ENCODE data around the gene CARS1. TPM values are rescaled to one million over a fixed set of nuclear protein-coding genes. Genes with fewer than 3 reads are reported as not detected.

CARS1 gene
- total RNA-seq, 2 experiments from 2014 or later: 81.4 to 97.6 TPM

DNA sequence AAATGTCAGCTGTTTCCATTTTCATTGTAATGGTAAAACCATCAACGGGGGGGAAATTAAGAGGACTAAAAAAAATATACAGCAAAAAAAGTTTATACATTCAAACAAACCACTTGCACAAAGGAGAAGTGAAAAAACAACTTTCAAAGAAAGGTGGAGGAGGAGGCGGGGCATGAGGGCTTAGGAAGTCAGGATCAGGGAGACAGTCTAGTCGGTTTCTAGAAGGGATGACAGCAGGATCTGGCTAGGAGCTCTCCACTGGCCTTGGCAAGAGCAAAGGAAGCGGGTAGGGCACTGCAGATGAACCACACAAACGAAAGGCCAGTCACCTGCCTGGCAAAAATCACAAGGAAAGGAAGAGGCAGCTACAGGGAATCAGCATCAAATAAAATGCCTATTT, 96.1 kb downstream of the CARS1 start:
- H3K27ac Mint-ChIP-seq: no peak overlapping the region
- ChIA-PET POLR2A (no interaction called here), CTCF (interaction anchor here (0.7 to 1.1 kb wide), 2 partner anchors 15 to 428 kb away, joined by 3 to 8 read pairs; no protein-coding TSS in a partner anchor)
- H3K9me3 Mint-ChIP-seq: no peaks in the 10 kb centered on the region
- no peak overlapping the region for H3K4me3 Mint-ChIP-seq
- DNase-seq: no peak
- peaks cover 78% of the 10 kb centered on the region for H3K36me3 Mint-ChIP-seq (ENCODE audit: low read depth)
- H3K4me1 Mint-ChIP-seq: peaks cover 40% of the 10 kb centered on the region
- H3K27me3 Mint-ChIP-seq: no peaks in the 10 kb centered on the region

DNA sequence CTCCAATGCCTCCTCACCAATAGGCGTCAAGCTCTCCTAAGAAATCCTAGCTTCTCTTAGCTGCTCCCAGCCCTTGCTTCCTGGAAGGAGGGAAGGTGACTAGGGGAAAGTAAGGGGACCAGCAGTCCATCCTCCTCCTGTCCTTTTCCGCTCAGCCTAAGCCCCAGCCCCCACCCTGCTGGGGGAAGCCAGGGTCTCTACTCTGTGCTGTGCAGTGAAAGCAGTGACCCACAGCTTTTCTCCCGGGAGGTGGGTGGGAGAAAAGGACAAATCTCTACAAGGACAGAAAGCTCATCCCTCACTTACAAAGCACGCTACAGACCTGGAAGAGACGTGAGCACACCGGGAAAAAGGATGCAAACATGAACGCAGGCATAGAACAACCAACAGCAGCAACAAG, 97.1 kb downstream of the CARS1 start:
- Mint-ChIP-seq H3K4me1 (peaks cover 47% of the 10 kb centered on the region), H3K9me3 (no peaks in the 10 kb centered on the region), H3K27ac (no peak overlapping the region), H3K36me3 (ENCODE audit: low read depth) (peaks cover 82% of the 10 kb centered on the region), H3K4me3 (no peak overlapping the region), H3K27me3 (no peaks in the 10 kb centered on the region)
- POLR2A ChIA-PET: no interaction called here
- CTCF ChIA-PET: interaction anchor here (0.9 kb wide), 1 partner anchor 8 kb away, joined by 4 read pairs; no protein-coding TSS in a partner anchor
- DNase-seq: no peak

DNA sequence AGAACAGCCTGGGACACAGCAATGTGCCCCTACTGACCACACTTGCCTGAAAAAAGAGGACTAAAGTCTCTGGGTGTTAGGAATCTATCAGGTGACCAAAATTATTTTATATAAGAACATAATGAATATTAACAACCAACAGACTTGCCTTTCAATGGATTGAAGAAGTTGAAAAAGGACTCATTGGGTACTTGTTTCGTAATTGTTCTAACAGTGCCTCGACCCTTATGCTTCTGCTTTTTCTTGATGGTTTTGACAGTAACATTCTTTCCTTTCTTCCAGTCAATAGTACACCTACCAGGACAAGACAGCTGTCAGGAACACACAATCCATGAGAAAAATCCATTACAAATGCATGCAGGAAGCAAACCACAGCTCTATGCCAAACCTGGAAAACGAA, 99.0 kb downstream of the CARS1 start:
- ChIA-PET CTCF (interaction anchor here (0.8 to 1.1 kb wide), 3 partner anchors 11 to 64 kb away, joined by 3 read pairs; no protein-coding TSS in a partner anchor), POLR2A (no interaction called here)
- H3K9me3 Mint-ChIP-seq: no peaks in the 10 kb centered on the region
- H3K36me3 Mint-ChIP-seq (ENCODE audit: low read depth): peaks cover 83% of the 10 kb centered on the region
- H3K4me3 Mint-ChIP-seq: no peak overlapping the region
- H3K27ac Mint-ChIP-seq: no peak overlapping the region
- H3K27me3 Mint-ChIP-seq: no peaks in the 10 kb centered on the region
- H3K4me1 Mint-ChIP-seq: peaks cover 47% of the 10 kb centered on the region
- DNase-seq: no peak

DNA sequence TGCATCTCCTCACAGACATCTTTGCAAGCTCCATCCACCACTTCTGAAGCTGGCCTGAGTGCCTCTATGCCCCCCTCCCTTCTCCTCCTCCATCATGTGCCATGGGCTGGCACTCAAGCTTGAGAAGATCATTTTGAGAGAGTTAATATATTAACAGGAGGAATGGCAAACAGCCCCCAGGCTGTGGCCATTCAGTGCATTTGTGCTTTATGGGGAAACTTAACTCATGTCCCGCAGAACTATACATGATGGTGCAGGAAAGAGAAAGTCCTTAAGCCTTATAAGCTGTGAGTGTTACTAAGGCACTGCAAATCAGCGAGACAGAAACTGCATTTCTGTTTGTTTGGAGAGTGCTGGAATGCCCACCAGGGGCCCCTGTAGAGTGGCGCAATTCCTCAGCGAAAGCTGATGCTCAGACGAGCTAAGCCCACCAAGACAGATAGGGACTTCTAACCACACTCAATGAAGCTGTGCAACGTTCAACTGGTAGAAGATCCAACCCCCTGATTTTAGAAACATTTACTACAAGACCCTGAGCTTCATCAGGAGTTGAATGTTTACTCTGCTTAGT, 101.2 kb downstream of the CARS1 start:
- Mint-ChIP-seq H3K27ac (peak overlapping the region; percentile 74), H3K27me3 (no peaks in the 10 kb centered on the region), H3K36me3 (ENCODE audit: low read depth) (peaks cover 87% of the 10 kb centered on the region), H3K9me3 (no peaks in the 10 kb centered on the region), H3K4me3 (no peak overlapping the region), H3K4me1 (peaks cover 53% of the 10 kb centered on the region)
- ChIA-PET CTCF (interaction anchor here (0.7 to 1.0 kb wide), 2 partner anchors 11 to 30 kb away, joined by 3 to 10 read pairs; no protein-coding TSS in a partner anchor), POLR2A (no interaction called here)
- DNase-seq: no peak

DNA sequence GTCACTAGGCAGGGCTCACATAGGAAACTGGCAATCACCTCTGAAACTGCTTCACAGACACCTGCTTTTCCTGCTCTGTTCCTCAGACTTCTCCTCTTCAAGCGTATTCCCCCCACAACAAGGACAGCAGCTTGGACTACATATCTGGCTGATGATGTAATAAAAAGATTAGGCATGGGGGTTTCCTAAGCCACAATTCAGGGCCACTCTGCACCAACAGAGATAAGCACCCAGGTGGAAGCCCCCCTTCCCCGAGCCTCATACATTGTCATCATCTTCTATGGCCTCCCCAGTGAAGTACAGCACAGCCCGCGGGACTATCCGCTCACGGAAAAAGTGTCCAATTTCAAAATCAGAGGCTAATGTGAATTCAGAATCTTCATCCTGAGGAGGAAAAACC, 103.0 kb downstream of the CARS1 start:
- no peaks in the 10 kb centered on the region for H3K9me3 Mint-ChIP-seq
- peaks cover 58% of the 10 kb centered on the region for H3K4me1 Mint-ChIP-seq
- POLR2A ChIA-PET: no interaction called here
- no peak overlapping the region for H3K4me3 Mint-ChIP-seq
- no peaks in the 10 kb centered on the region for H3K27me3 Mint-ChIP-seq
- CTCF ChIA-PET: interaction anchor here (1.1 to 1.7 kb wide), 3 partner anchors 15 to 27 kb away, joined by 3 to 5 read pairs (median 5); no protein-coding TSS in a partner anchor
- H3K36me3 Mint-ChIP-seq (ENCODE audit: low read depth): peaks cover 88% of the 10 kb centered on the region
- DNase-seq: no peak
- H3K27ac Mint-ChIP-seq: no peak overlapping the region

DNA sequence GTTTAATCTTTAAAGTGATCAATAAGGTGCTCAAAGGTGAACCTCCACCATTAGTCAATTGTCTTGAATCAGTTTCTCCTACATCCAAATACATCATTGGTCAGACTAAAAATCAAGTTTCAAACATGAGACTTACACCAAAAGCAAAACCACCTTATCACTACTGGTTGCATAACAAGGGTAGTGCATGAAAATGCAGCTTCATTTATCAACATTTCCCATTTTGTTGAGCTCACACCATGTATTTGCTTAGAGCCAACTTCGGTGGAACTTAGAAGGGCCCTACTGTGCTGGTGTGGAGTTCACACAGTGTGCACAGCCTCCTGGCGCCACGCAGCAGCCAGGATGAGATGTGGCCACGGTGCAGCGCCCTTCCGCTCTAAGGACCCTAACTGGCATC, 104.9 kb downstream of the CARS1 start:
- Mint-ChIP-seq H3K4me1 (peaks cover 76% of the 10 kb centered on the region), H3K4me3 (no peak overlapping the region), H3K27me3 (no peaks in the 10 kb centered on the region), H3K27ac (no peak overlapping the region), H3K9me3 (no peaks in the 10 kb centered on the region), H3K36me3 (ENCODE audit: low read depth) (peaks cover 94% of the 10 kb centered on the region)
- no peak for DNase-seq
- CTCF ChIA-PET: interaction anchor here (0.9 to 1.7 kb wide), 5 partner anchors 19 to 419 kb away, joined by 3 to 5 read pairs (median 3); no protein-coding TSS in a partner anchor
- POLR2A ChIA-PET: no interaction called here

DNA sequence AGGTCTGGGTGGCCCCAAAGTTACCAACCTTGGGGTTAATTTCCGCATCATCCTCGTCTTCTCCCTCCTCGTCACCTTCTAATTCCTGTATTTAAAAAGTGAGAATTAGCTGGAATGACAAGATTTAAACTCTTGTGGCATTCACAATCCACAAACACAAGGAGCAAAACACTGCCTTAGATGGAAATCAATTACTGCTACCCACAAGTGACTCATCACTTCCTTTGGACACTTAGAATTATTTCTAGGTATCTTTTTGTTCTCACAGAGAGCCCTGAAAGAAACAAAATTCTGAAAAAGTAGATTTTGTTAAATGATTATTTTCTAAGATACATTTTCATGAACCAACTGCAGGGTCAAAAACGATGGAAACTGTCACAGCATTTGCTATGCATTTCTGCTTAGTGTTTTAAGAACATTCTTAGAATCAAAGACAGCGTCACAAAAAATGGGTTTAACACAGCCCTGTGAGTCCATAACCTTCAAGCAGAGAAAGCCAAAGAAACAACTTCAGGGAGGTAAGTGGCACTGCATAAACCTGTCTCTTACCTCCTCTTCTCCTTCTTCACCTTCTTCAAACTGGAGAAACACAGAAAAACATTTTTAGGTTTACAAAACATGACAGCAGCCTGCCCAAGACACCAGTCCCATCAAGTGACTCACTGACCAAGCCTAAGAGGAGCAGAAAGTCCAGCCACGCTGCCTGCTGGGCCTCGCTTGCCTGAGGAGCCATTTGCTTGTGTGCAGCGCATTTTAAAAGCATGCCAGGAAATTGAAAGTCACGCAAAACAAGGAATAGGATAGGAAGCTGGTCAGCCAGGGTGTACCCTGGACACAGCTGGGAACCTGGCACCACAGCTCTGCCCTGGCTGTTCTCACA, 105.8 kb downstream of the CARS1 start:
- no peak for DNase-seq
- Mint-ChIP-seq H3K4me3 (no peak overlapping the region), H3K36me3 (ENCODE audit: low read depth) (peaks cover 95% of the 10 kb centered on the region), H3K4me1 (peaks cover 78% of the 10 kb centered on the region), H3K9me3 (no peaks in the 10 kb centered on the region), H3K27me3 (no peaks in the 10 kb centered on the region), H3K27ac (peak overlapping the region; percentile 52)
- CTCF ChIA-PET: interaction anchor here (1.1 to 1.7 kb wide), 2 partner anchors 21 to 59 kb away, joined by 3 read pairs; no protein-coding TSS in a partner anchor
- POLR2A ChIA-PET: no interaction called here

Other genes with a start within 250 kb of the CARS1 start
- gene CDKN1C, start 171.6 kb downstream of the CARS1 start, total RNA-seq: under 1 TPM; 0.29 to 0.40 TPM
- gene PHLDA2, start 128.0 kb downstream of the CARS1 start, total RNA-seq: under 1 TPM; 0.35 to 0.45 TPM
- gene NAP1L4, start 65.1 kb downstream of the CARS1 start, total RNA-seq: 100 to 1,000 TPM; 354 to 367 TPM
- 10 to 100 TPM in 1 of 2 experiments, 1 to 10 TPM in 1; 9.6 to 12.0 TPM for gene OSBPL5, start 107.9 kb upstream of the CARS1 start, total RNA-seq
- gene MRGPRG, start 161.4 kb upstream of the CARS1 start, total RNA-seq: not detected
- gene MRGPRE, start 175.0 kb upstream of the CARS1 start, total RNA-seq: not detected

All from activated CD4-positive, alpha-beta T cell treated with anti-CD3 and anti-CD28 coated beads, Interleukin-2, amount 10 ng/mL, durations not matched to agents 7 days and 5 days (primary cell).